Measurements from ENCODE around the gene TLE1.

TLE1 gene

GRCh38 chr9:81686614-81687520 is 2.5 kb downstream of the TLE1 start:
- no peak for DNase-seq

- DNase-seq, result peak; percentile 31
Measured at GRCh38 chr9:81685763-81686613, 3.4 kb downstream of the TLE1 start.

GRCh38 chr9:81684635-81685034 is 4.7 kb downstream of the TLE1 start:
- DNase-seq, result peak; percentile 13

- no peak for DNase-seq
Measured at GRCh38 chr9:81683704-81684103, 5.6 kb downstream of the TLE1 start.

- no peak for DNase-seq
Measured at GRCh38 chr9:81683238-81683637, 6.1 kb downstream of the TLE1 start.

- DNase-seq, result no peak
Measured at GRCh38 chr9:81682797-81683196, 6.5 kb downstream of the TLE1 start.

GRCh38 chr9:81682177-81682576 is 7.2 kb downstream of the TLE1 start:
- DNase-seq, result no peak

GRCh38 chr9:81680506-81680905 is 8.8 kb downstream of the TLE1 start:
- no peak for DNase-seq

GRCh38 chr9:81680006-81680405 is 9.3 kb downstream of the TLE1 start:
- DNase-seq, result no peak

GRCh38 chr9:81678088-81678487 is 11.3 kb downstream of the TLE1 start:
- DNase-seq, result no peak

GRCh38 chr9:81676395-81676794 is 13.0 kb downstream of the TLE1 start:
- no peak for DNase-seq

- no peak for DNase-seq
Measured at GRCh38 chr9:81673310-81673709, 16.0 kb downstream of the TLE1 start.

GRCh38 chr9:81671880-81672280 is 17.5 kb downstream of the TLE1 start:
- peak; percentile 84 for DNase-seq

GRCh38 chr9:81669866-81670265 is 19.5 kb downstream of the TLE1 start:
- DNase-seq, result no peak

- no peak for DNase-seq
Measured at GRCh38 chr9:81669041-81669651, 20.2 kb downstream of the TLE1 start.

GRCh38 chr9:81666123-81666522 is 23.2 kb downstream of the TLE1 start:
- no peak for DNase-seq

- DNase-seq, result peak; percentile 84
Measured at GRCh38 chr9:81665322-81665871, 23.9 kb downstream of the TLE1 start.

- DNase-seq, result no peak
Measured at GRCh38 chr9:81664638-81665222, 24.6 kb downstream of the TLE1 start.

- peak; percentile 82 for DNase-seq
Measured at GRCh38 chr9:81661339-81661738, 28.0 kb downstream of the TLE1 start.

- DNase-seq, result no peak
Measured at GRCh38 chr9:81656871-81657337, 32.4 kb downstream of the TLE1 start.

- DNase-seq, result no peak
Measured at GRCh38 chr9:81656004-81656403, 33.3 kb downstream of the TLE1 start.

- DNase-seq, result no peak
Measured at GRCh38 chr9:81653240-81653639, 36.1 kb downstream of the TLE1 start.

Measured in DMS79 (cell line).